AG09309 (cell line): ENCODE results near the gene LRRC47.

ENCODE experiments used
- DNase-seq: peaks from one replicate; pipeline ENCODE4 v3.0.0-alpha.2; 2010; ENCODE audit warnings: low read depth
- H3K4me3 ChIP-seq: 2 replicates; pipeline ENCODE4 v1.5.1; 2011; ENCODE audit warnings: mild to moderate bottlenecking, low read depth, low read length, moderate library complexity; ENCODE audit not compliant: control insufficient read depth
- TF ChIP-seq, protein P1 (sequence below): IDR thresholded peaks from 2 replicates; pipeline ENCODE4 v1.5.1; 2011; ENCODE audit warnings: mild to moderate bottlenecking, low read depth, low read length, inconsistent platforms; ENCODE audit not compliant: insufficient read depth, control insufficient read depth; ENCODE audit errors: missing control alignments

LRRC47 gene

DNA sequence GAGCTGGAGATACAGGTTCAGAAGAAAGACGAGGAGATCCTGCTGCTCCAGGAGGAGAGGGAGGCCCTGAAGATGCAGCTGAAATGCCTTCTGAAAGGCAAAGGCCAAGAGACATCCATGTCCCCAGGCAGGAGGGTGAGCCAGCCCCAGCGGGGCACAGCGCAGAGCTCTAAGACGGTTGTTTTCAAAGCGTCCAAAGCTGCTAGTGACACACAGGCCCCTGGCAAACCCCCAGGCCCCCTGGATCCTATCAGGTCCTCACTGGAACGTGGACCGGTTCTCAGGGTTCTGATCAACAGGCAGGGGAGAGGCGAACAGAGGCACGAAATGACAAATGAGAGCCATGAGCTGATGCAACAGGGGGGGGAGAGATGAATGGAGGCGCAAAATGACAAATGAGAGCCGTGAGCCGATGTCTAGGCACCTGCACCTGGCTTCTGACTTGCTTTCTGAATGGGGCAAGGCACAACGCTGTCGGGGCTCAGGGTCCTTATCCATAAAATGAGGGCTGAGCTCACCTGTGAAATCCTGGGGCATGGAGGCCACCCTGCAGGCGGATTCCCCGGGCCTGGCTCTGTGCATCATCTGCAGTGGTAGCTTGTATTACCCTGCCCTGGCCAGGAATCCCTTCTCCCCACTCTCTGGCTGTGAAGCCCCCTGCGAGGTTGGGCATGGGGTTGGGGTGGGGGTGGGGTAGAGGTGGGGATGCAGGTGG, 34.8 kb downstream of the LRRC47 start:
- TF ChIP-seq, protein P1, sequence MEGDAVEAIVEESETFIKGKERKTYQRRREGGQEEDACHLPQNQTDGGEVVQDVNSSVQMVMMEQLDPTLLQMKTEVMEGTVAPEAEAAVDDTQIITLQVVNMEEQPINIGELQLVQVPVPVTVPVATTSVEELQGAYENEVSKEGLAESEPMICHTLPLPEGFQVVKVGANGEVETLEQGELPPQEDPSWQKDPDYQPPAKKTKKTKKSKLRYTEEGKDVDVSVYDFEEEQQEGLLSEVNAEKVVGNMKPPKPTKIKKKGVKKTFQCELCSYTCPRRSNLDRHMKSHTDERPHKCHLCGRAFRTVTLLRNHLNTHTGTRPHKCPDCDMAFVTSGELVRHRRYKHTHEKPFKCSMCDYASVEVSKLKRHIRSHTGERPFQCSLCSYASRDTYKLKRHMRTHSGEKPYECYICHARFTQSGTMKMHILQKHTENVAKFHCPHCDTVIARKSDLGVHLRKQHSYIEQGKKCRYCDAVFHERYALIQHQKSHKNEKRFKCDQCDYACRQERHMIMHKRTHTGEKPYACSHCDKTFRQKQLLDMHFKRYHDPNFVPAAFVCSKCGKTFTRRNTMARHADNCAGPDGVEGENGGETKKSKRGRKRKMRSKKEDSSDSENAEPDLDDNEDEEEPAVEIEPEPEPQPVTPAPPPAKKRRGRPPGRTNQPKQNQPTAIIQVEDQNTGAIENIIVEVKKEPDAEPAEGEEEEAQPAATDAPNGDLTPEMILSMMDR = no peak
- H3K4me3 ChIP-seq = no peak overlapping the region
- no peak for DNase-seq

DNA sequence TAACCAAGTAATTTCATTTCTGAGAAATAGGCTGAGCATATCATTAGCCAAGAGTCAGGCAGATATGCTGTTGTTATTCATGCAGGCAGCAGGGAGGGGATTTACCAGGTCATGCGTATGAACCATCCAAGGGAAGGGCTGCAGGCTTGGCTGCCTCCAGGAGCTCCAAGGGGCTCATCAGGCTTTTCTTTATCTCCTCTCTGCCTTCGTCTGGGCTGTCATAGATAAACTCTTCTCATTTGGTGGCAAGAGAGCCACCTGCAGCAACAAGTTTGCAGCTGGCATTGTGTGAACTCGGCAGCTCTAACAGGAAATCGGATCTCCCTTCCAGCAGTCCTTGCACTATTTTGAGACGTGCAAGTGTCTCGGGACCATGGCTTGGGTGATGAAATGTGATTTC, 36.5 kb downstream of the LRRC47 start:
- no peak for DNase-seq
- no peak overlapping the region for H3K4me3 ChIP-seq
- TF ChIP-seq, protein P1 = no peak

DNA sequence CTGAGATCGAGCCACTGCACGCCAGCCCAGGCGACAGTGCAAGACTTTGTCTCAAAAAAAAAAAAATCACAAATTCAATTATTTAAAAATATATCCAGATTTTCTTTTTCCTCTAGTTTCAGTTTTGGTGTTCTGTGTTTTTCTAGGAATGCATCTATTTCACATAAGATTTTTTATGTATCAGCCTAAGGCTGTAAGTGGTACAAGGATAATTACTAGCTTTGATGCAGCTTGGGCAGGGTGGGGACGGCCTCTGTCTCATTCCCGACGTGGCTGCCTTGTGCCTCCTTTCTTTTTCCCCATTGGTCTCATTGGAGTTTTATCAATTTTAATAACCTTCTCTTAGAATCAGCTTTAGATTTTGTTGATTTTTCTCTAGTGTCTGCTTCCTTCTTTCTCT, 37.1 kb downstream of the LRRC47 start:
- H3K4me3 ChIP-seq = no peak overlapping the region
- TF ChIP-seq, protein P1 = no peak
- DNase-seq = no peak

DNA sequence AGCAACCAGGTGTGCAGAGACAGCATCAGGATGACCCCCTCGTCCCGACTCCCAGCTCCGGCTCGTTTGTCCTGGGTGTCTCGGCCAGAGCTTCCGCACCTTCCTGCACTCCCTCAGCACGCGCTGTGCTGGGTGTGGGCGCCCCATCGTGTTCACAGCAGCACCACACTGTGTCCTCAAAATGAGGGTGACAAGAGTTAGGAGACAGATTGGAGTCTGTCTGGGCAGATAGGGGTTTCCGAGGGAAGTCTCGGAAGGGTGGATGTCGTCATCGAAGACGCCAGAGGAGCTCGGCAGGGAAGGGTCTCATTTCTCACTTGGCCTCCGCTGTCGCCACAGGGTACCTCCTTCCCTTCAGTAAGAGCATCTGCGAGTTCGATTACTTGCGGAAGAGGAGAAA, 39.9 kb downstream of the LRRC47 start:
- no peak overlapping the region for H3K4me3 ChIP-seq
- TF ChIP-seq, protein P1 = no peak
- no peak for DNase-seq

DNA sequence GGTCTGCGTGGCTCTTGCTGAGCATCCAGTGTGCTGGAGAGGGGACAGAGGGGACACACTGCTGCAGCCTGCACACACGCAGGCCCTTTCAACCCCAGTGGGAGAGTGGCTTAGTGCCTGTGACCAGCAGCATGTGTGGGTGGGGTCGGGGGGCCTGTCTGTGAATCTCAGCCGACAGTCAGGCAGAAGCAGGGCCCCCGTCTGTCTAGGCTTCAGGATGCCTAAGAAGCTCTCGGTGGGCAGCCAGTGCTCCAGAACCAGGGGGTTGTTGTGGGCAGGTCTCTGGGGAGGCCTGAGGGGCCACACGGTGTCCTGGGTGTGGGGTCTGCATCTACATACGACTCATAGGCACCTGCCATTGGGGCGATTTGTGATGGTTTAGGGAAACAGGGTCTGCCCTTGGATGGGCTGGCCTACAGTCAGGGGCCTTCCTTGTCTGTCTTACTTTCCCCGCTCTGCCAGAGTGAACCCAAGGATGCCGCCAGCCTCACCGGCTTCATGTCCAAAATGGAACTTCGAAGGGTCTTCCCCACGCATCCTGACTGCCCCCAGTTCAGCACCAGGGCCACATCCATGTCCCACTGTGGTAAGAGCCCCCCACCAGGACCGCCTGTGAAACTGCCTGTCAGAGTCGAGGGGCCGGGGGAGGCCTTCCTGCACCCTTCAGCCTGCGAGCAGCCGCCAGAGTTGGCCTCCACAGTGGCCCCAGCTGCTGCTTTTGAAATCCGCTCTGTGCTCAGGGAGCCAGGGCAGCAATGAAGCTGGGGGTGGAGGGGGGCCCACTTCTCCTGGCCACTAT, 42.4 kb downstream of the LRRC47 start:
- H3K4me3 ChIP-seq = no peak overlapping the region
- DNase-seq = no peak
- TF ChIP-seq, protein P1 = no peak

DNA sequence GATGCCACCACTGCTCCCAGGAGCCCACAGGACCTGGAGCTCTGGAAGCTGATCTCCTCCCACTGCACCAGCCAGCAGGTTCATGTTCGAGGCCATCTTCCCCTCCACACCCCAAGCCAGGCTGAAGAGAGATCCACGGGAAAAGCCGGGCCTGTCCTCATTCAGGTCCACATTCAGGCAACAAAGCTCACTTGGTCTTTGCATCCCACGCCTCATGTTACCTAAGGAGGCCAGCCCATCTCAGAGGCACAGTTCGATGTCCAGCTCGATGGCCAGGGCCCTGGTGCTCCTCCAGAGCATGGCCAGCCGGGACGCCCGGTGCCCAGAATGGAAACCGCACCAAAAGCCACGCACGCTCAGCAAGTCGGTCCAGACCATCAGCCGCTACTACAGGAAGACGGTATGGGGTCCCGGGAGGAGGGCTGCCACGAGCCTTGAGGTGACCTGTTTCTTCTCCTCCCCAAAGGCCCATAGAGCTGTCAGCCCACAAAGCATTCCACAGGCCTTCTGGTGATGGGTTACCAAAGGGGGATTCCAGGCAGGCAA, 43.8 kb downstream of the LRRC47 start, which contains the start of gene CCDC27:
TSS of gene CCDC27 (plus strand) at position 51 of the 546 bp plus-strand sequence. CDS start at position 83, 32 bp downstream.
- DNase-seq = no peak
- TF ChIP-seq, protein P1 = no peak

More for the DNA sequence above, 43.8 kb downstream of the LRRC47 start, which contains the start of gene CCDC27:
- H3K4me3 ChIP-seq = no peak within 1 kb of the TSS
